Endothelial cell of umbilical vein (primary cell): ENCODE measurements around the gene POU6F2. TPM values are rescaled to one million over a fixed set of nuclear protein-coding genes. Genes with fewer than 3 reads are reported as not detected.

Experiments used
- BruUV-seq: library from RNA; stranded (reverse); fragments of 400-500 nt; replicated peaks from 2 replicates; lab custom pipeline; 2021; lab: Mats Ljungman, UMichigan
- CTCF ChIA-PET: fragments of 300-600, 350-600 bp; sonication (Branson Sonifier 250); formaldehyde crosslinking; loops from one replicate; lab custom pipeline; 2021; ENCODE audit warnings: antibody characterized with exemption, inconsistent platforms; lab: Charles Lee
- POLR2A ChIA-PET: fragments of 300-600, 350-600 bp; sonication (Branson Sonifier 250); formaldehyde crosslinking; loops from one replicate; lab custom pipeline; 2021; ENCODE audit warnings: antibody characterized with exemption, inconsistent platforms; lab: Charles Lee
- DNase-seq: peaks from one replicate; pipeline ENCODE4 v3.0.0-alpha.2; 2011; ENCODE audit warnings: low read depth, low spot score
- FAIRE-seq: peaks from 2 replicates; lab custom pipeline; 2011; peaks lifted over from hg19 to GRCh38; lab: Jason Lieb, UNC
- H2AFZ ChIP-seq: 2 replicates; pipeline ENCODE4 v1.6.0; 2012; ENCODE audit warnings: low read depth, low read length, control low read depth, inconsistent platforms
- H3K27ac ChIP-seq: 2 replicates; pipeline ENCODE4 v1.5.1; 2011; ENCODE audit warnings: low read depth, mild to moderate bottlenecking, control low read depth, low read length, moderate library complexity; ENCODE audit not compliant: insufficient read depth
- H3K27me3 ChIP-seq, 2 experiments: 2 replicates each; pipeline versions ENCODE4 v1.6.0 to v1.6.1; 2011; ENCODE audit warnings: low read length in 2 of 2, mixed read lengths in 1 of 2; ENCODE audit not compliant: control insufficient read depth in 2 of 2, insufficient read depth in 2 of 2
- H3K36me3 ChIP-seq, 2 experiments: 2 replicates in 1 of 2; 3 replicates in 1 of 2; pipeline ENCODE4 v1.5.1; 2011; ENCODE audit warnings: low read length in 2 of 2, mild to moderate bottlenecking in 1 of 2, moderate library complexity in 1 of 2; ENCODE audit not compliant: control insufficient read depth in 2 of 2, insufficient read depth in 2 of 2; ENCODE audit errors: extremely low read depth in 1 of 2
- H3K4me1 ChIP-seq: 3 replicates; pipeline ENCODE4 v1.5.1; 2011; ENCODE audit warnings: mild to moderate bottlenecking, low read length; ENCODE audit not compliant: control insufficient read depth, insufficient read depth; ENCODE audit errors: extremely low read depth
- H3K4me2 ChIP-seq: 2 replicates; pipeline ENCODE4 v1.6.1; 2011; ENCODE audit warnings: low read length, control low read depth, mixed read lengths; ENCODE audit not compliant: insufficient read depth
- H3K4me3 ChIP-seq, 3 experiments: fragments of 200-600 bp in 1 of 3; sonication (generic), shearing (Covaris generic) in 1 of 3; replicated peaks in 1 of 3; 2 replicates each; pipeline ENCODE4 v1.5.1; 2011 to 2016; ENCODE audit warnings: control low read depth in 3 of 3, low read length in 3 of 3, mild to moderate bottlenecking in 2 of 3, inconsistent platforms in 1 of 3, low read depth in 1 of 3, moderate library complexity in 1 of 3; ENCODE audit not compliant: insufficient read depth in 1 of 3
- H3K79me2 ChIP-seq: 2 replicates; pipeline ENCODE4 v1.6.0; 2012; ENCODE audit warnings: low read length, inconsistent platforms; ENCODE audit not compliant: control insufficient read depth, insufficient read depth
- H3K9ac ChIP-seq: replicated peaks from 2 replicates; pipeline ENCODE3; 2011; ENCODE audit warnings: low read length, control low read depth; ENCODE audit not compliant: insufficient read depth; ENCODE audit errors: extremely low read depth
- H3K9me1 ChIP-seq: replicated peaks from 3 replicates; pipeline ENCODE4 v1.6.0; 2011; ENCODE audit warnings: mild to moderate bottlenecking, low read length; ENCODE audit not compliant: control insufficient read depth, insufficient read depth; ENCODE audit errors: extremely low read depth
- H3K9me3 ChIP-seq: replicated peaks from 2 replicates; pipeline ENCODE4 v1.5.1; 2012; ENCODE audit warnings: low read length, inconsistent platforms; ENCODE audit not compliant: control insufficient read depth, insufficient read depth
- H4K20me1 ChIP-seq: replicated peaks from 2 replicates; pipeline ENCODE3; 2011; ENCODE audit warnings: mild to moderate bottlenecking, low read length; ENCODE audit not compliant: control insufficient read depth, insufficient read depth; ENCODE audit errors: extremely low read depth
- CTCF ChIP-seq, 2 donors: IDR thresholded peaks; 1 replicate in 1 of 2; 2 replicates in 1 of 2; pipeline ENCODE4 v1.5.1; 2011; ENCODE audit warnings: low read length in 2 of 2, mild to moderate bottlenecking in 2 of 2, moderate library complexity in 2 of 2, control low read depth in 1 of 2, inconsistent platforms in 1 of 2, low read depth in 1 of 2; ENCODE audit not compliant: insufficient read depth in 1 of 2; ENCODE audit errors: extremely low read depth in 1 of 2
- EZH2 ChIP-seq: IDR thresholded peaks from 2 replicates; pipeline ENCODE4 v1.6.1; 2012; ENCODE audit warnings: borderline replicate concordance, low read depth, mild to moderate bottlenecking, moderate library complexity, low read length, inconsistent platforms; ENCODE audit not compliant: severe bottlenecking
- FOS ChIP-seq: IDR thresholded peaks from 2 replicates; pipeline ENCODE4 v1.6.1; 2011; ENCODE audit warnings: mild to moderate bottlenecking, low read length, moderate library complexity, borderline replicate concordance; ENCODE audit not compliant: insufficient read depth
- GATA2 ChIP-seq: IDR thresholded peaks from 2 replicates; pipeline ENCODE4 v1.7.0; 2011; ENCODE audit warnings: low read depth, mild to moderate bottlenecking, moderate library complexity, mixed read lengths, low read length; ENCODE audit not compliant: insufficient read length, insufficient read depth
- JUN ChIP-seq: IDR thresholded peaks from 2 replicates; pipeline ENCODE4 v1.6.1; 2011; ENCODE audit warnings: borderline replicate concordance, low read depth; ENCODE audit not compliant: insufficient read length, insufficient read depth
- MAX ChIP-seq: IDR thresholded peaks from 2 replicates; pipeline ENCODE4 v1.6.1; 2011; ENCODE audit not compliant: insufficient read depth, insufficient read length
- MYC ChIP-seq: IDR thresholded peaks from one replicate; pipeline ENCODE4 v1.6.1; 2011; ENCODE audit warnings: mild to moderate bottlenecking, low read depth, low read length
- POLR2A ChIP-seq: IDR thresholded peaks from 2 replicates; pipeline ENCODE4 v1.6.1; 2012; ENCODE audit warnings: low read depth, mild to moderate bottlenecking, control low read depth, low read length
- POLR2AphosphoS5 ChIP-seq: IDR thresholded peaks from 2 replicates; pipeline ENCODE4 v1.6.1; 2012; ENCODE audit warnings: low read depth, mild to moderate bottlenecking, control low read depth, low read length, moderate library complexity; ENCODE audit not compliant: insufficient read depth
- dilution Hi-C: fragments of 300-500 bp; cut with MboI; formaldehyde crosslinking; loops from one replicate; pipeline ENCODE4 v1.15.0; 2019; ENCODE audit warnings: low sequenced_read_pairs; ENCODE audit not compliant: extremely low pct_ligation_motif_present
- intact Hi-C: fragments of 100-400 bp; cut with micrococcal nuclease; formaldehyde crosslinking; loops from one replicate; pipeline ENCODE4 v1.10.0; 2022
- polyA plus RNA-seq, 4 experiments: library from polyadenylated mRNA; depleted of rRNA in 3 of 4; stranded (reverse) in 3 of 4; unstranded in 1 of 4; fragments of >200 nt; gene quantifications; 2 replicates each; pipeline versions ENCODE4 v1.2.1 to v1.2.3, GENCODE V29; 2011 to 2012; ENCODE audit warnings: missing spikeins in 1 of 4
- total RNA-seq: library from RNA; stranded (reverse); gene quantifications from 2 replicates; pipeline ENCODE4 v1.2.3, GENCODE V29; 2021

Gene POU6F2
- total and polyA plus RNA-seq, 2 donors (not counting 3 experiments of a cell fraction or from before 2014, with no cell fraction given): 0.29 TPM; not detected in 1

- Histone ChIP-seq H3K4me2 (no peak overlapping the region), H3K9me1 (no peaks in the 10 kb centered on the region), H3K9ac (no peak overlapping the region), H3K27me3 (no peaks in the 10 kb centered on the region), H2AFZ (no peak overlapping the region), H3K27ac (no peak overlapping the region), H3K36me3 (no peaks in the 10 kb centered on the region), H4K20me1 (no peaks in the 10 kb centered on the region), H3K9me3 (no peaks in the 10 kb centered on the region), H3K4me1 (no peaks in the 10 kb centered on the region), H3K4me3 (no peak overlapping the region), H3K79me2 (no peaks in the 10 kb centered on the region)
- BruUV-seq: no TSS peak
- DNase-seq (no peak), FAIRE-seq (no peak)
- POLR2A ChIA-PET: no interaction called here
- TF ChIP-seq CTCF (IDR thresholded peaks at IDR 0.05; ENCODE audit: extremely low read depth in 1 of 2, insufficient read depth in 1 of 2, low read depth in 1 of 2, low read length in 2 of 2) (no peak), JUN (no peak), EZH2 (no peak), MYC (no peak), FOS (no peak), POLR2A (no peak), POLR2AphosphoS5 (no peak), MAX (no peak), GATA2 (no peak)
- intact Hi-C loops: no loop called here
- dilution Hi-C loops: no loop called here
- CTCF ChIA-PET: no interaction called here
Observed at GRCh38 chr7:39186671-39187070, 209.0 kb downstream of the POU6F2 start.
